Peyer's patch (tissue), 4 donors: ENCODE results near the gene PRLHR.

Experiments
- CTCF ChIP-seq, 6 experiments: fragments of 450-650 bp in 4 of 6; fragments of 200-600 bp in 2 of 6; sonication (generic) in 1 of 6; IDR thresholded peaks; one replicate each; pipeline ENCODE4 v1.5.1; 2017 to 2019; ENCODE audit warnings: antibody characterized with exemption in 6 of 6, mild to moderate bottlenecking in 3 of 6, moderate library complexity in 1 of 6
- POLR2A ChIP-seq, 2 donors: fragments of 450-650 bp; IDR thresholded peaks; one replicate each; pipeline ENCODE4 v1.5.1; 2017; ENCODE audit warnings: antibody characterized with exemption in 2 of 2, mild to moderate bottlenecking in 2 of 2, moderate library complexity in 2 of 2

GRCh38 chr10:118566911-118567310 lies 28.5 kb downstream of the PRLHR start:
- TF ChIP-seq POLR2A (IDR thresholded peaks at IDR 0.05) (no peak), CTCF (IDR thresholded peaks at IDR 0.05) (no peak)
